Activated CD4-positive, alpha-beta memory T cell treated with anti-CD3 and anti-CD28 coated beads, Interleukin-2, amount 10 ng/mL, durations not matched to agents 7 days and 5 days (primary cell): Measurements from ENCODE around the gene RGPD3. TPM values are rescaled to one million over a fixed set of nuclear protein-coding genes. Genes with fewer than 3 reads are reported as not detected.
A peak's percentile ranks its signal among the peaks of the same experiment; 100 is the strongest.
"Not testable (repeated sequence)": the region's sequence is repeated elsewhere in the genome, so short reads cannot be mapped to it uniquely, and the experiment has no call there.

ENCODE experiments used
- CTCF ChIA-PET: fragments of 350-600 bp; sonication (Branson Sonifier 250); formaldehyde crosslinking; loops from one replicate; lab custom pipeline; 2021; ENCODE audit warnings: antibody characterized with exemption, inconsistent platforms; lab: Charles Lee
- POLR2A ChIA-PET: fragments of 350-600 bp; sonication (Branson Sonifier 250); formaldehyde crosslinking; loops from one replicate; lab custom pipeline; 2021; ENCODE audit warnings: antibody characterized with exemption; lab: Charles Lee
- DNase-seq: peaks from one replicate; pipeline ENCODE4 v3.0.0-alpha.2; 2020
- H3K27ac Mint-ChIP-seq: one replicate; pipeline ENCODE4 v1.8.0; 2021; ENCODE audit warnings: mild to moderate bottlenecking, mixed read lengths
- H3K27me3 Mint-ChIP-seq: one replicate; pipeline ENCODE4 v1.8.0; 2021; ENCODE audit warnings: mixed read lengths
- H3K36me3 Mint-ChIP-seq: one replicate; pipeline ENCODE4 v1.8.0; 2021; ENCODE audit warnings: low read depth, mixed read lengths
- H3K4me1 Mint-ChIP-seq: one replicate; pipeline ENCODE4 v1.8.0; 2021; ENCODE audit warnings: mixed read lengths
- H3K4me3 Mint-ChIP-seq: one replicate; pipeline ENCODE4 v1.8.0; 2021; ENCODE audit warnings: mild to moderate bottlenecking, mixed read lengths
- H3K9me3 Mint-ChIP-seq: one replicate; pipeline ENCODE4 v1.8.0; 2021; ENCODE audit warnings: mixed read lengths
- total RNA-seq, 2 experiments: library from RNA; stranded (reverse); gene quantifications; one replicate each; pipeline ENCODE4 v1.2.3, GENCODE V29; 2021

The RGPD3 gene
- total RNA-seq, 2 experiments from 2014 or later, result 0.05 to 0.20 TPM

DNA sequence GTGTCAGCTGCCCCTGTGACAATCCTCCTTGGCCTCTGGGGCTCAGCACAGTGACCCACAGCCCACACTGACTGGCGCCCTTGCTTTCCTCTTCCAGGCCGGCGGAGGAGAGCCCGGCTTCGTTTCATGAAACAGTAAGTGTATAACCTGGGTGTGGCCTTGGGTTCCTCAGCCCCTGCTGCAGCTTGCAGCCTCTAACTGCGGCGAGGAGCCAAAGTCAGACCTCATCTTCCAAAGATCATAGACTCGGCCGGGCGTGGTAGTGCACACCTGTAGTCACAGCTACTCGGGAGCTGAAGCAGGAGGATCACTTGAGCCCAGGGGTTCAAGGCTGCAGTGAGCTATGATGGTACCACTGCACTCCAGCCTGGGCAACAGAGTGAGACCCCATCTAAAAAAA lies 36.0 kb upstream of the RGPD3 start:
- DNase-seq, H3K4me3 Mint-ChIP-seq, H3K27me3 Mint-ChIP-seq, H3K27ac Mint-ChIP-seq, POLR2A ChIA-PET, H3K9me3 Mint-ChIP-seq, H3K36me3 Mint-ChIP-seq, H3K4me1 Mint-ChIP-seq, CTCF ChIA-PET: not testable (repeated sequence)

- H3K9me3 Mint-ChIP-seq, H3K27ac Mint-ChIP-seq, H3K4me1 Mint-ChIP-seq, DNase-seq, CTCF ChIA-PET, H3K4me3 Mint-ChIP-seq, H3K27me3 Mint-ChIP-seq, H3K36me3 Mint-ChIP-seq, POLR2A ChIA-PET: not testable (repeated sequence)
Observed at GRCh38 chr2:106502351-106502750, 34.1 kb upstream of the RGPD3 start.

DNA sequence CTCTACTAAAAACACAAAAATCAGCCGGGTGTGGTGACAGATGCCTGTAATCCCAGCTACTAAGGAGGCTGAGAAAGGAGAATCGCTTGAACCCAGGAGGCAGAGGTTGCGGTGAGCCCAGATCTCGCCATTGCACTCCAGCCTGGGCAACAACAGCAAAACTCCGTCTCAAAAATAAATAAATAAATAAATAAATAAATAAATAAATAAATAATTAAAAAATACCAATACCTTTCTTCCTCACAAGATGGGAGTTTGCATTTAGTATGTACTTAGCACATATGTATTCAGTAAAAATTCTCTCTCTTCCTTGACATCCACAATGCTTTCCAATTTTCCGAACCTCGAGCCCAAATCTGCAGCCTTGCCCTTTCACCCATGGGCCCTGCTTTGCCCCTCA lies 32.1 kb upstream of the RGPD3 start:
- H3K4me1 Mint-ChIP-seq, H3K27me3 Mint-ChIP-seq, H3K27ac Mint-ChIP-seq, DNase-seq, POLR2A ChIA-PET, H3K4me3 Mint-ChIP-seq, H3K9me3 Mint-ChIP-seq, CTCF ChIA-PET, H3K36me3 Mint-ChIP-seq: not testable (repeated sequence)

DNA sequence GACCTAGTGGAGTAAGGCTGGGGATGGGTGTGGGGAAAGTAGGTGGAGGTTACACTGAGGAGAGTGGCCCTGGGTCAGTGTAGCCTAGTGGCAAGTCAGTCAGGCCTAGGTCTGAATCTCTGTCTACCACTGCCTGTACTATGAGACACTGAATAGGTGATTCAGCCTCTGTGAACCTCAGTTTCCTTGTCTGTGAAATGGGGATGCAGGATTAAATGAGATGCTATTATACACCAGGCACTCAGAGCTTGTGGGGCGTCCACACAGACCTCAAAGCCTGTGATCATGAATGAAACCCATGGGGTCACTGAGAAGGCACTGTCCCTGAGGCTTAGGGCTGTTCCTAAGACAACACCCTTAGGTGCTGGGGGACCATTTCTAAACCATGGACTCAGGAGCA lies 30.3 kb upstream of the RGPD3 start:
- H3K27me3 Mint-ChIP-seq, POLR2A ChIA-PET, H3K27ac Mint-ChIP-seq, H3K9me3 Mint-ChIP-seq, H3K4me1 Mint-ChIP-seq, DNase-seq, H3K36me3 Mint-ChIP-seq, H3K4me3 Mint-ChIP-seq, CTCF ChIA-PET: not testable (repeated sequence)

DNA sequence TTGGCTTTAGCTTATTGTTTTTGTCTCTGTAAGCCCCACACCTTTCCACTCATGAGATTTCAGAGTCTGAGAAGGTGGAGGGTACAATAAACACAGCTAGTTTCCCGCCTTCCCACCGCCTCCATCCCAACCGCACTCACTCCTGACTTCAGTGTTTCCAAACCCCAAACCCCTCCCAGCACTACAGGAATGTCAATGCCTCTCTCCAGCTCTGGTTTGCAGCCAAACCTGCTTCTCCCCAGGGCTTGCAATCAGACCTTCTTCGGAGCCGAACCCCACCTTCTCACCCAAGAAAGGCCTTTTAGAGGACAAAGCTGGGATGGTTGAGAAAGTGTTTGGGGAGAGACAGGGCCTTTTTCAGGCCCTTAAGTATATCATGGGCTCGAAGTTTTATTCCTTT lies 24.7 kb upstream of the RGPD3 start:
- not testable (repeated sequence) for H3K4me1 Mint-ChIP-seq

GRCh38 chr2:106492399-106492798 lies 24.2 kb upstream of the RGPD3 start:
- CTCF ChIA-PET, DNase-seq, H3K36me3 Mint-ChIP-seq, H3K4me1 Mint-ChIP-seq, H3K27ac Mint-ChIP-seq, POLR2A ChIA-PET, H3K9me3 Mint-ChIP-seq, H3K27me3 Mint-ChIP-seq, H3K4me3 Mint-ChIP-seq: not testable (repeated sequence)

More for the DNA sequence above, 24.7 kb upstream of the RGPD3 start:
- H3K4me3 Mint-ChIP-seq, DNase-seq, POLR2A ChIA-PET, H3K36me3 Mint-ChIP-seq, CTCF ChIA-PET, H3K9me3 Mint-ChIP-seq, H3K27me3 Mint-ChIP-seq, H3K27ac Mint-ChIP-seq: not testable (repeated sequence)

DNA sequence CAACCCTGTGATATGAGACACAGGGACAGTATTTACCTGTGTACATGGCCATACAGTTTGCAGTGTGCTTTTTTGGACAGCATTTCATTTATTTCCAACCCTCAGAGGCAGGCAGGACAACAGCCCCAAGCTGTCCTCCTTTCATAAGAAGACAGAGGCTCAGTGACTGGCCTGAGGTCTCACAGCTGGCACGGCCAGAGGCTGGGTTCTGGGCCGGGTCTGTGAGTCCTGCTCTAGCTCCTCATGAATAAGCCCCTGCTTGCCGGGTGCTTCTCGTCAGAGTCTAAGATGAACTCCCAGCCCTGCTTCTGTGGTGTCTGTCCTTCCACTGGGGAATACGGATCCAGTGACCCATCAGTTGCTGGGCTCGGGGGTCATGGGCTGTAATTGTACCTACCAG lies 21.5 kb upstream of the RGPD3 start:
- H3K4me1 Mint-ChIP-seq, DNase-seq, POLR2A ChIA-PET, H3K36me3 Mint-ChIP-seq, H3K4me3 Mint-ChIP-seq, H3K27ac Mint-ChIP-seq, H3K9me3 Mint-ChIP-seq, CTCF ChIA-PET: not testable (repeated sequence)
- H3K27me3 Mint-ChIP-seq, result peaks cover 17% of the 10 kb centered on the region

DNA sequence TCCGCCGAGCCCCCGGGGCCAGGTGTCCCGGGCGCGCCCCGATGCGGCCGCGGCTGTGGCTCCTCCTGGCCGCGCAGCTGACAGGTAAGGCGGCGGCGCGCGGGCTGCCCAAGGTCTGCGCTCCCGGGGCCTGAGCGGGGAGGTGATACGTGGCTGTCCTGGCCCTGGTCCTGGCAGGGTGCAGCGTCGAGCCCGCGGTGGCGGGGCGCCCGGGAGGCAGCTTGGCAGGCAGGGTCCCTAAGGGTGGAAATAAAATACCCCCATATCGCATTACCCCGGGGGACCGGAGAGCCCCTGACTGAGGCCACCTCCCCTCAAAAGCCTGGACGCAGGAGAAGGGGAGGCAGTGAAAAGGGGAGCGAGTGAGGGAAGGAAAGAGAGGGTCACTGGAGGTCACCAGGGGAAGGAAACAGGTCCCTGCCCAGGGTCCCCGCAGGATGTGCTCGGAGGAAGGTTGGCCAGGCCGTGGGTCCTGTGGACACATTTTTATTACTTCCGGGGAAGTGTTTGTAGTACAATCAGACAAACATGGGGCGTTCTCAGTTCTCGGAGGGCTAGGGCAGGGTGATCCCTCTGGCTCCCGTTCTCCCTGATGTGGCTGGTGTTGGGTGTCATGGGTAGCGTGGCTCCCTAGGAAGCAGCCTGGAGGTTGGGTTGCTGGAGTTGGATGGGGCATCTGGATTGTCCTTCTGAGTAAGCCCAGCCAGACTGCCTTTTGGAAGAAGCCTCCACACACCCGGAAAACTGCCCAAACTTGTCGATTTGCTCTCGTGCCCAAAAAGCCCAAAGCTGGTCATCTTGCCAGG lies 19.4 kb upstream of the RGPD3 start:
- DNase-seq, H3K36me3 Mint-ChIP-seq, POLR2A ChIA-PET, H3K4me1 Mint-ChIP-seq, H3K27ac Mint-ChIP-seq, H3K4me3 Mint-ChIP-seq, H3K9me3 Mint-ChIP-seq, CTCF ChIA-PET: not testable (repeated sequence)
- H3K27me3 Mint-ChIP-seq, result peaks cover 24% of the 10 kb centered on the region

DNA sequence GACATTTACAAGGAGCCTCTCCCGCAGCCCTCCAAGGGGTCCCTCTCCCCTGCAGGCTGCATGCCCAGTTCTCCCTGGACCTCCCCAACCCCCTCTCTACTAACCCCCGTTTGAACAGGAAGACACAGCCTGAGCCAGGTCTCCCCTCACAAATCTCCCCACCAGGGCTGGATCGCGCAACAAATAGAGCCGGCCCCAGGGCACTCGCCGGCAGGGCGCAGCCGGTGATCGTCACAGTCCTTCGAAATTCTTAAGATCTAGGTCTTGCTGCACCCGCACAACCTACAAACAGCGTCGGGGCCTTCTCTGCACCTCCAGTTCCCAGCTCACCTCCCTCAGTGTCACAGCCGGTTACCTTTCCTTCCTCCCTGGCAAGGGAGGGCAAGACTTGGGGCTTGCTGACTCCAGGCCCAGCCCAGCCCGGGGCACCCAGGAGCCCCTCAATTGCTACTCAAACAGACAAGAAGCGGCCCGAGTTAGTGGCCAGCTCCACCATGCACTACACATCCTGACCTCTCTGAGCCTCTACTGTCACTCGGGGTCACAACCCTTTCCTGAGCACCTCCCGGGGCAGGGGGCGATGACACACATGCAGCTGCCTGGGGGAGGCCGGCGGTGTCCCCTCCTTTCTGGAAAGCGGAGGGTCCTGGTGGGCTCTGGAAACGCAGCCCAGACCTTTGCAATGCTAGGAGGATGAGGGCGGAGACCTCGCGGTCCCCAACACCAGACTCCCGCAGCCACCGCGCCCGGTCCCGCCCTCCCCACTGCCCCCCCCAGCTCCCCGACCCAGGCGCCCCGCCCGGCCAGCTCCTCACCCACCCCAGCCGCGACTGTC lies 18.6 kb upstream of the RGPD3 start, which contains the start of gene CD8B2:
CD8B2 (plus strand) TSS at position 814 of the 835 bp plus-strand sequence. CDS start 63 bp downstream, outside the sequence.
- H3K9me3 Mint-ChIP-seq, H3K36me3 Mint-ChIP-seq, H3K27ac Mint-ChIP-seq, CTCF ChIA-PET, DNase-seq, POLR2A ChIA-PET, H3K4me1 Mint-ChIP-seq, H3K4me3 Mint-ChIP-seq: not testable (repeated sequence)
- H3K27me3 Mint-ChIP-seq, result peaks cover 24% of the 10 kb centered on the region

DNA sequence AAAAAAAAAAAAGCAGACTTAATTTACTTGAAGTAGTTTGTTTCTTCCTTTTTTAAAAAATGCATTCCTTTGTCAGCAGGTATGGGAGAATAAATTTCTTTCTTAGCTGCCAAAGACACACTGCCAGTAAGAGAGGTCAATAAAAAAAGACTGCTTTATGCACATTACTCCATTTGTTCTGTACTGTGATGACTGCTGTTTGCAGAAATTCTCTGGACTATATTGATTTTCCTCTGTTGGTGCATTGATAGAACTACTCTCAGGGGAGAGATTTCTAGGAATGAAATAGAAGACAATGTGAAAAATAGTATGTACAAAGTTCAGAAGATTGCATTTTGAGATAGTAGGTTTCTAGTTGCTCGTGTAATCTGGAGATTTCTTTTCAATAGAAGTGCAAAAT lies 11.3 kb upstream of the RGPD3 start:
- POLR2A ChIA-PET, result not testable (repeated sequence)

GRCh38 chr2:106477647-106478046 lies 9.4 kb upstream of the RGPD3 start:
- H3K36me3 Mint-ChIP-seq, DNase-seq, H3K27me3 Mint-ChIP-seq, CTCF ChIA-PET, H3K4me3 Mint-ChIP-seq, POLR2A ChIA-PET, H3K27ac Mint-ChIP-seq, H3K4me1 Mint-ChIP-seq, H3K9me3 Mint-ChIP-seq: not testable (repeated sequence)

More for the DNA sequence above, 11.3 kb upstream of the RGPD3 start:
- H3K4me3 Mint-ChIP-seq, CTCF ChIA-PET, H3K27ac Mint-ChIP-seq, H3K9me3 Mint-ChIP-seq, H3K4me1 Mint-ChIP-seq, H3K27me3 Mint-ChIP-seq, H3K36me3 Mint-ChIP-seq, DNase-seq: not testable (repeated sequence)

- H3K9me3 Mint-ChIP-seq, H3K4me1 Mint-ChIP-seq, H3K36me3 Mint-ChIP-seq, H3K27me3 Mint-ChIP-seq, H3K4me3 Mint-ChIP-seq, CTCF ChIA-PET, H3K27ac Mint-ChIP-seq, POLR2A ChIA-PET: not testable (repeated sequence)
- peak; percentile 59 for DNase-seq
Observed at GRCh38 chr2:106470658-106471057, 2.4 kb upstream of the RGPD3 start.

DNA sequence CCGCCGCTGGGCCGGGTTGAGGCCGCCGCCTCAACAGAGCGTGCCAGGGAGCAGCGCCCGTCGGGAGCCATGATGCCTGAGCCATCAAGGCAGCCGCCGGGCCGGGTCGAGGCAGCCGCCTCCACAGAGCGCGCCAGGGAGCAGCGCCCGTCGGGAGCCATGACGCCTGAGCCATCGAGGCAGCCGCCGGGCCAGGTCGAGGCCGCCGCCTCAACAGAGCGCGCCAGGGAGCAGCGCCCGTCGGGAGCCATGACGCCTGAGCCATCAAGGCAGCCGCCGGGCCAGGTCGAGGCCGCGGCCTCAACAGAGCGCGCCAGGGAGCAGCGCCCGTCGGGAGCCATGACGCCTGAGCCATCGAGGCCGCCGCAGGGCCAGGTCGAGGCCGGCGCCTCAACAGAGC lies 697 bp downstream of the RGPD3 start:
- H3K27ac Mint-ChIP-seq, CTCF ChIA-PET: not testable (repeated sequence)

More for the DNA sequence above, 697 bp downstream of the RGPD3 start:
- H3K4me3 Mint-ChIP-seq, H3K9me3 Mint-ChIP-seq, H3K36me3 Mint-ChIP-seq, H3K4me1 Mint-ChIP-seq, DNase-seq, POLR2A ChIA-PET, H3K27me3 Mint-ChIP-seq: not testable (repeated sequence)
